Stomach (tissue), 4 donors: ENCODE measurements around the gene LTB4R2.

Source experiments
- POLR2AphosphoS5 ChIP-seq, 3 donors: sonication (generic); formaldehyde crosslinking; IDR thresholded peaks; one replicate each; pipeline ENCODE4 v1.6.1; 2016; ENCODE audit warnings: antibody characterized with exemption in 3 of 3
- TF ChIP-seq, protein P1 (sequence below), 7 experiments: fragments of 450-650 bp in 4 of 7; fragments of 200-600 bp in 3 of 7; sonication (generic) in 3 of 7; IDR thresholded peaks; one replicate each; pipeline ENCODE4 v1.5.1; 2016 to 2019; ENCODE audit warnings: antibody characterized with exemption in 7 of 7, control low read depth in 2 of 7, mild to moderate bottlenecking in 1 of 7

DNA sequence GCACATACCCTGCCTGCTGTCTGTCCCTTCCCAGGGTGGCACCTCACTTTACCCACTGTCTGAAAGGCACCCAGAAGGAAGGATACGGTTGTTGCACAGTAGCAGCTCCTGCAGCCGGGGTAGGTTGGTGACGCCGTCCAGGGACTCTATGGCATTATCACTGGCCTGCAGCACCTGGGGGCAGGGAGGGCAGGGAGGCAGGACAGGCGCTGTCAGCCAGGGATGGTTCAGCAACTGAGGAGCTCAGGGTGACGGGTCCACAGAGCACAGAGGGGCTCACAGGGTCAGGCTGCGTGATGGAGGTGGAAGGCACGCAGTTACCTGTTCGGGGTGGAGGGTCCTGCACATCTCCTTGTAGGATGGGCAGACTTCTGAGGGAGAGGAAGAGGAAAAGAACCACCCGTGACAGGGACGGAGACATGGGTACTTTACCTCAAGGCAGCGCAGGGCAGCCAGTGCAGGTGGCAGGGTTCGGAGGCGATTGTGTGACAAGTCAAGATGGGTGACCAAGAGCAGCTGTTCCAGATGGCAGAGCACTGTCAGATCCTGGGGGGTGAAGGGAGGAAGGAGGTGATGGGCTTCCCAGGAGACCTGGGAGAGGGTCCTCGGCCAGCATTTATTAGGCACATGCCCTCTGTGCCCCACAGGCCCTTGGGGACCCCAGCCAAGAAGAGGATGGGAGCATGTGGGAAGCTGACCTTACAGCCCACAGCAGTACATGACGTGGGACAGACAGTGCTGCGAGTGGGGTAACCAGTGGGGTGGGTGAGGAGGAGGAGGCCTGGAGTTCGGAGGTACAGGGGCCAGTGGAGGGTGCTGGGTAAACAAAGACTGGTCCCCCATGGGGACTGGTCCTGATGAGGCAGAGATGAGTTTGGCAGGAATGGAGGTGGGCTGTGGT lies 43.3 kb upstream of the LTB4R2 start:
- TF ChIP-seq, protein P1, sequence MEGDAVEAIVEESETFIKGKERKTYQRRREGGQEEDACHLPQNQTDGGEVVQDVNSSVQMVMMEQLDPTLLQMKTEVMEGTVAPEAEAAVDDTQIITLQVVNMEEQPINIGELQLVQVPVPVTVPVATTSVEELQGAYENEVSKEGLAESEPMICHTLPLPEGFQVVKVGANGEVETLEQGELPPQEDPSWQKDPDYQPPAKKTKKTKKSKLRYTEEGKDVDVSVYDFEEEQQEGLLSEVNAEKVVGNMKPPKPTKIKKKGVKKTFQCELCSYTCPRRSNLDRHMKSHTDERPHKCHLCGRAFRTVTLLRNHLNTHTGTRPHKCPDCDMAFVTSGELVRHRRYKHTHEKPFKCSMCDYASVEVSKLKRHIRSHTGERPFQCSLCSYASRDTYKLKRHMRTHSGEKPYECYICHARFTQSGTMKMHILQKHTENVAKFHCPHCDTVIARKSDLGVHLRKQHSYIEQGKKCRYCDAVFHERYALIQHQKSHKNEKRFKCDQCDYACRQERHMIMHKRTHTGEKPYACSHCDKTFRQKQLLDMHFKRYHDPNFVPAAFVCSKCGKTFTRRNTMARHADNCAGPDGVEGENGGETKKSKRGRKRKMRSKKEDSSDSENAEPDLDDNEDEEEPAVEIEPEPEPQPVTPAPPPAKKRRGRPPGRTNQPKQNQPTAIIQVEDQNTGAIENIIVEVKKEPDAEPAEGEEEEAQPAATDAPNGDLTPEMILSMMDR (IDR thresholded peaks at IDR 0.05) = no peak
- TF ChIP-seq POLR2AphosphoS5 (IDR thresholded peaks at IDR 0.05) = no peak
